Measurements from ENCODE around the gene IGSF6. TPM values are rescaled to one million over a fixed set of nuclear protein-coding genes. Genes with fewer than 3 reads are reported as not detected.

The IGSF6 gene
- total and polyA plus RNA-seq, 2 of the 8 experiments (the other 6 are each of a cell fraction or from before 2014, with no cell fraction given): not detected

DNA sequence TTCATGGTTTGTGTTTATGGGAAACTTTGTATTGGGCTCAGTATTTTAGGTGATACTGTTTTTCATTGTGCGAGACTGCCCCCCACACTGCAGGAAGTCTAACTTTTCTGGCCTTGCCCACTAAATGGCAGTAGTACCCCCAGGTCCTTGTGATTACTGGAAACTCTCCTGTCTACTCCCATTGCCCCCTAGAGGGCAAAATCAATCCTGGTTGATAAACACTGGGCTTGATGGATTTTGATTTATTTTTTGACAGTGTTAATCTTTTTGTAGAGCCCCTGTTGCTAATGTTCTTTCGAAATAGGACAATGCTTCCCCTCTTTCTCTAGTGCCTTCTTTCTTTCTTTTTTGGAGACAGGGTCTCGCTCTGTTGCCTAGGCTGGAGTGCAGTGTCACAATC, 37.5 kb downstream of the IGSF6 start:
- Histone ChIP-seq H2BK12ac (ENCODE audit: low read depth, low read length) (no peak overlapping the region), H3K23me2 (ENCODE audit: low read depth, low read length) (no peaks in the 10 kb centered on the region), H3K36me3 (ENCODE audit: control insufficient read depth in 2 of 4, insufficient read depth in 4 of 4, low read length in 3 of 4) (peaks cover 0 to 9% (median 2%) of the 10 kb centered on the region in 4 experiments; a peak in 3 of 8 replicates), H3K18ac (ENCODE audit: extremely low read depth, low read length) (no peak overlapping the region), H3K14ac (ENCODE audit: insufficient read length) (no peak overlapping the region), H3K79me2 (ENCODE audit: control insufficient read depth in 1 of 2, insufficient read depth in 2 of 2, low read length in 2 of 2) (peaks cover 0 to 73% of the 10 kb centered on the region in 2 experiments; a peak in 3 of 4 replicates), H3K4me1 (replicated peaks in 1 of 4; ENCODE audit: control insufficient read depth in 3 of 4, insufficient read depth in 4 of 4, low read length in 3 of 4) (peaks cover 0 to 12% (median 7%) of the 10 kb centered on the region in 4 experiments; a peak in 4 of 7 replicates), H4K5ac (ENCODE audit: insufficient read length, low read depth, low read length) (no peak overlapping the region), H4K91ac (replicated peaks; ENCODE audit: insufficient read length, low read length) (no peak overlapping the region), H3K4me3 (ENCODE audit: extremely low read depth in 1 of 4, insufficient read depth in 2 of 4, low read depth in 3 of 4, low read length in 4 of 4) (no peak overlapping the region), H4K20me1 (replicated peaks in 1 of 2; ENCODE audit: control insufficient read depth in 1 of 2, insufficient read depth in 2 of 2, low read length in 2 of 2) (peaks cover 3 to 4% of the 10 kb centered on the region in 2 experiments), H3K9ac (replicated peaks in 1 of 4; ENCODE audit: extremely low read depth in 1 of 4, low read depth in 3 of 4, low read length in 3 of 4) (no peak overlapping the region), H2AK5ac (ENCODE audit: low read depth, low read length) (no peak overlapping the region), H3K9me3 (ENCODE audit: insufficient read depth in 2 of 2, low read depth in 1 of 2, low read length in 1 of 2) (no peaks in the 10 kb centered on the region), H4K8ac (ENCODE audit: extremely low read depth, insufficient read depth, low read length) (no peak overlapping the region), H2BK120ac (replicated peaks; ENCODE audit: low read depth, low read length) (no peak overlapping the region), H2BK15ac (ENCODE audit: low read length) (no peak overlapping the region), H2BK20ac (ENCODE audit: low read length) (no peak overlapping the region), H3K79me1 (ENCODE audit: low read depth, low read length) (peaks cover 5% of the 10 kb centered on the region), H3K23ac (ENCODE audit: insufficient read length) (no peak overlapping the region), H3K4me2 (ENCODE audit: insufficient read depth in 1 of 2, low read depth in 2 of 2, low read length in 2 of 2) (no peak overlapping the region), H3K4ac (replicated peaks; ENCODE audit: insufficient read length, low read depth, low read length) (no peak overlapping the region), H3K27me3 (replicated peaks in 1 of 4; ENCODE audit: control insufficient read depth in 3 of 4, extremely low read depth in 1 of 4, insufficient read depth in 3 of 4, low read length in 3 of 4) (no peaks in the 10 kb centered on the region), H2AFZ (ENCODE audit: low read length) (no peak overlapping the region), H2BK5ac (ENCODE audit: low read depth, low read length) (no peak overlapping the region), H3K56ac (replicated peaks; ENCODE audit: insufficient read length, low read depth, low read length) (no peak overlapping the region), H3K27ac (ENCODE audit: low read depth, low read length) (no peak overlapping the region)
- TF ChIP-seq, protein P1, sequence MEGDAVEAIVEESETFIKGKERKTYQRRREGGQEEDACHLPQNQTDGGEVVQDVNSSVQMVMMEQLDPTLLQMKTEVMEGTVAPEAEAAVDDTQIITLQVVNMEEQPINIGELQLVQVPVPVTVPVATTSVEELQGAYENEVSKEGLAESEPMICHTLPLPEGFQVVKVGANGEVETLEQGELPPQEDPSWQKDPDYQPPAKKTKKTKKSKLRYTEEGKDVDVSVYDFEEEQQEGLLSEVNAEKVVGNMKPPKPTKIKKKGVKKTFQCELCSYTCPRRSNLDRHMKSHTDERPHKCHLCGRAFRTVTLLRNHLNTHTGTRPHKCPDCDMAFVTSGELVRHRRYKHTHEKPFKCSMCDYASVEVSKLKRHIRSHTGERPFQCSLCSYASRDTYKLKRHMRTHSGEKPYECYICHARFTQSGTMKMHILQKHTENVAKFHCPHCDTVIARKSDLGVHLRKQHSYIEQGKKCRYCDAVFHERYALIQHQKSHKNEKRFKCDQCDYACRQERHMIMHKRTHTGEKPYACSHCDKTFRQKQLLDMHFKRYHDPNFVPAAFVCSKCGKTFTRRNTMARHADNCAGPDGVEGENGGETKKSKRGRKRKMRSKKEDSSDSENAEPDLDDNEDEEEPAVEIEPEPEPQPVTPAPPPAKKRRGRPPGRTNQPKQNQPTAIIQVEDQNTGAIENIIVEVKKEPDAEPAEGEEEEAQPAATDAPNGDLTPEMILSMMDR (IDR thresholded peaks at IDR 0.05; ENCODE audit: control extremely low read depth in 1 of 3, insufficient read depth in 1 of 3, low read depth in 1 of 3, low read length in 3 of 3): peak in 2 of 3 experiments; percentile 35 to 42; a peak in 2 of 4 replicates
- TF ChIP-seq NANOG (IDR thresholded peaks at IDR 0.05; ENCODE audit: insufficient read depth, low read depth, low read length, poor library complexity, severe bottlenecking) (no peak), RAD21 (IDR thresholded peaks at IDR 0.05 in 1 of 2, conservative IDR thresholded peaks at IDR 0.05 in 1 of 2; ENCODE audit: low read depth in 2 of 2, low read length in 2 of 2) (0 out of 4 replicates have a peak, but pooled peaks of 1 of the 2 experiments have one; percentile 13)
- WGBS, 2 experiments (ENCODE audit: extremely low coverage in 1 of 2, insufficient coverage in 1 of 2, insufficient read length in 1 of 2, insufficient replicate concordance in 2 of 2, low coverage in 1 of 2, low lambda C conversion rate in 2 of 2, missing lambda C conversion rate in 1 of 2): 92% methylated on average over 2 of the region's 3 CpGs; no CpG with 5 or more reads in 1 of the 2 experiments
- FAIRE-seq (no peak), DNase-seq (ENCODE audit: low read depth in 1 of 2, low spot score in 2 of 2) (no peak)
- ChIA-PET CTCF (ENCODE audit: partially characterized antibody) (interaction anchor here (1.1 to 4.4 kb wide), 4 partner anchors 12 to 36 kb away, joined by 3 to 20 read pairs (median 4); no protein-coding TSS in a partner anchor), POLR2A (ENCODE audit: partially characterized antibody) (no interaction called here)
